SK-N-MC (cell line): ENCODE data around the gene MREG.
"Not testable (repeated sequence)": the region's sequence is repeated elsewhere in the genome, so short reads cannot be mapped to it uniquely, and the experiment has no call there.

ENCODE experiments used
- DNase-seq: peaks from one replicate; pipeline ENCODE4 v3.0.0-alpha.2; 2011; ENCODE audit warnings: low read depth, low spot score
- H3K27ac ChIP-seq: fragments of 200-600 bp; sonication (generic); 2 replicates; pipeline ENCODE4 v1.5.1; 2016; ENCODE audit warnings: mixed run types
- H3K36me3 ChIP-seq: fragments of 200-600 bp; sonication (generic); 2 replicates; pipeline ENCODE4 v1.6.1; 2017; ENCODE audit warnings: antibody characterized with exemption, low read length, mixed read lengths; ENCODE audit not compliant: insufficient read depth
- H3K4me3 ChIP-seq: fragments of 200-600 bp; sonication (generic); 2 replicates; pipeline ENCODE4 v1.5.1; 2016
- H3K9ac ChIP-seq: fragments of 200-600 bp; sonication (generic); 2 replicates; pipeline ENCODE4 v1.8.0; 2017; ENCODE audit warnings: mixed run types, mixed read lengths; ENCODE audit not compliant: insufficient read length
- H3K9me3 ChIP-seq: fragments of 200-600 bp; sonication (generic); 2 replicates; pipeline ENCODE4 v1.6.1; 2017; ENCODE audit warnings: low read depth, mild to moderate bottlenecking, antibody characterized with exemption, low read length, moderate library complexity, mixed read lengths
- EZH2 ChIP-seq: fragments of 200-600 bp; sonication (generic); IDR thresholded peaks from one replicate; pipeline ENCODE4 v1.6.1; 2017; ENCODE audit warnings: antibody characterized with exemption
- FOXP2 ChIP-seq: optimal IDR thresholded peaks from 2 replicates; pipeline ENCODE3; 2011; ENCODE audit warnings: mild to moderate bottlenecking, moderate library complexity; ENCODE audit not compliant: insufficient read depth; ENCODE audit errors: extremely low read length, control extremely low read depth
- POLR2AphosphoS5 ChIP-seq: IDR thresholded peaks from 2 replicates; pipeline ENCODE4 v1.6.1; 2012; ENCODE audit warnings: mild to moderate bottlenecking, low read depth, low read length, borderline replicate concordance

Gene MREG

GRCh38 chr2:216015722-216016464 is 2.5 kb upstream of the MREG start:
- H3K27ac ChIP-seq = no peak overlapping the region
- no peak for TF ChIP-seq EZH2
- TF ChIP-seq POLR2AphosphoS5 = no peak
- TF ChIP-seq FOXP2 = no peak
- H3K4me3 ChIP-seq = no peak overlapping the region
- no peak for DNase-seq
- no peak overlapping the region for H3K9ac ChIP-seq
- H3K36me3 ChIP-seq = no peaks in the 10 kb centered on the region
- H3K9me3 ChIP-seq = no peaks in the 10 kb centered on the region

GRCh38 chr2:216014986-216015385 is 1.6 kb upstream of the MREG start:
- H3K9me3 ChIP-seq = no peaks in the 10 kb centered on the region
- no peak overlapping the region for H3K4me3 ChIP-seq
- no peak overlapping the region for H3K27ac ChIP-seq
- DNase-seq = no peak
- H3K9ac ChIP-seq = no peak overlapping the region
- H3K36me3 ChIP-seq = no peaks in the 10 kb centered on the region
- TF ChIP-seq FOXP2 (no peak), EZH2 (no peak), POLR2AphosphoS5 (no peak)

- H3K4me3 ChIP-seq = peak overlapping the region; percentile 83
- H3K9me3 ChIP-seq = no peaks in the 10 kb centered on the region
- peak overlapping the region; percentile 52; the same call in 1 of the 2 replicates for H3K27ac ChIP-seq
- H3K36me3 ChIP-seq = no peaks in the 10 kb centered on the region
- TF ChIP-seq EZH2 = no peak
- TF ChIP-seq POLR2AphosphoS5 = no peak
- TF ChIP-seq FOXP2 = no peak
- peak overlapping the region; percentile 41 for H3K9ac ChIP-seq
- no peak for DNase-seq
Measured at GRCh38 chr2:216014006-216014405, 655 bp upstream of the MREG start.

- H3K9me3 ChIP-seq = no peaks in the 10 kb centered on the region
- H3K36me3 ChIP-seq = no peaks in the 10 kb centered on the region
- peak overlapping the region; percentile 80 for H3K9ac ChIP-seq
- H3K4me3 ChIP-seq = peak overlapping the region; percentile 83
- no peak for DNase-seq
- peak overlapping the region; percentile 3; the same call in 1 of the 2 replicates for H3K27ac ChIP-seq
- TF ChIP-seq FOXP2 (no peak), POLR2AphosphoS5 (no peak), EZH2 (no peak)
Measured at GRCh38 chr2:216012830-216013079, 596 bp downstream of the MREG start.

GRCh38 chr2:216012133-216012829 is 1.1 kb downstream of the MREG start:
- H3K36me3 ChIP-seq = no peaks in the 10 kb centered on the region
- DNase-seq = no peak
- H3K27ac ChIP-seq = peak overlapping the region; percentile 3; the same call in 1 of the 2 replicates
- H3K9ac ChIP-seq = peak overlapping the region; percentile 80
- no peak for TF ChIP-seq EZH2
- no peak for TF ChIP-seq POLR2AphosphoS5
- no peak for TF ChIP-seq FOXP2
- peak overlapping the region; percentile 83 for H3K4me3 ChIP-seq
- H3K9me3 ChIP-seq = no peaks in the 10 kb centered on the region

GRCh38 chr2:216009215-216009614 is 4.1 kb downstream of the MREG start:
- H3K4me3 ChIP-seq, H3K9ac ChIP-seq, H3K9me3 ChIP-seq, H3K36me3 ChIP-seq, DNase-seq, H3K27ac ChIP-seq: not testable (repeated sequence)

GRCh38 chr2:216008387-216008786 is 5.0 kb downstream of the MREG start:
- DNase-seq = no peak
- Histone ChIP-seq H3K9me3 (no peaks in the 10 kb centered on the region), H3K36me3 (no peaks in the 10 kb centered on the region), H3K9ac (no peak overlapping the region), H3K4me3 (no peak overlapping the region), H3K27ac (no peak overlapping the region)
- TF ChIP-seq FOXP2 (no peak), EZH2 (no peak), POLR2AphosphoS5 (no peak)

- Histone ChIP-seq H3K27ac (no peak overlapping the region), H3K9me3 (no peaks in the 10 kb centered on the region), H3K36me3 (no peaks in the 10 kb centered on the region), H3K9ac (no peak overlapping the region), H3K4me3 (no peak overlapping the region)
- TF ChIP-seq FOXP2 = no peak
- no peak for TF ChIP-seq POLR2AphosphoS5
- TF ChIP-seq EZH2 = no peak
- DNase-seq = no peak
Measured at GRCh38 chr2:216006164-216006663, 7.1 kb downstream of the MREG start.

- TF ChIP-seq EZH2 (no peak), POLR2AphosphoS5 (no peak), FOXP2 (no peak)
- no peak overlapping the region for H3K27ac ChIP-seq
- H3K9ac ChIP-seq = no peak overlapping the region
- H3K36me3 ChIP-seq = no peaks in the 10 kb centered on the region
- no peak for DNase-seq
- no peak overlapping the region for H3K4me3 ChIP-seq
- H3K9me3 ChIP-seq = no peaks in the 10 kb centered on the region
Measured at GRCh38 chr2:216004697-216005283, 8.6 kb downstream of the MREG start.
